Activated CD4-positive, alpha-beta T cell treated with anti-CD3 and anti-CD28 coated beads, Interleukin-2, amount 50 U/mL, for 4 hours (primary cell): Measurements from ENCODE around the gene AHSG.
"Not testable (repeated sequence)": the region's sequence is repeated elsewhere in the genome, so short reads cannot be mapped to it uniquely, and the experiment has no call there.

ENCODE experiments used
- DNase-seq, 2 experiments: peaks; one replicate each; pipeline ENCODE4 v3.0.0-alpha.2; 2020

The AHSG gene

DNA sequence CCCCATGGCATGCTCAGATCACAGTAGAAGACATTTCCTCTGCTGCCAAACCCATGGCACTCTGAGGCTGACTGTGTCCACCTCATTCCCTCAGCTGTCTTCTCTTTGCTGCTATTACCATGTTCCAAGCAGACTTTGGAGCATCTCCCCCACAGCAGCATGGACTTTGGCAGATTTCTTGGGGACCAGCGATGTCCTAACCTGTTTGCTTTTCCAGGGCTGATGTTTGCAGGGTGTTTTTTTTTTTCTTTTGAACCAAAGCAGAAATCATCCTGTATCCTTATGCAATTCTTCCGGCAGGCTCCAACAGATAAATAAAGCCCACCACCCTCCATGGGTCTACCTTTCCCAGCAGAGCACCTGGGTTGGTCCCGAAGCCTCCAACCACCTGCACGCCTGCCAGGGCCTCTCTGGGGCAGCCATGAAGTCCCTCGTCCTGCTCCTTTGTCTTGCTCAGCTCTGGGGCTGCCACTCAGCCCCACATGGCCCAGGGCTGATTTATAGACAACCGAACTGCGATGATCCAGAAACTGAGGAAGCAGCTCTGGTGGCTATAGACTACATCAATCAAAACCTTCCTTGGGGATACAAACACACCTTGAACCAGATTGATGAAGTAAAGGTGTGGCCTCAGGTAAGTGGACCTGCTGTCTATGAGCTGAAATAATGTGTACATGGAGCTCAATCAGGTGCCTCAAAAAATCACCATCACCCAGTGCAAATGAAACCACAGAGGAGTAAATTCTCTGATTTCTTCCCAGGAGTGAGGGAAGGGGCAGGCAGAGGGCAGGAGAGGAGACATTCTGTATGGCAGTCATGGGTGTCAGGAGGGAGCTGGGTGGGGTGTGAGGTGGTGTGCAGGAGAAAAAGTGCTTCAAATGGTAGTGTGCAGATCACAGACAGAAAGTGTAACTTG is at the start of gene AHSG:
AHSG (plus strand) TSS at position 340 of the 916 bp plus-strand sequence; CDS start at position 422, 82 bp downstream.
- DNase-seq: no peak

DNA sequence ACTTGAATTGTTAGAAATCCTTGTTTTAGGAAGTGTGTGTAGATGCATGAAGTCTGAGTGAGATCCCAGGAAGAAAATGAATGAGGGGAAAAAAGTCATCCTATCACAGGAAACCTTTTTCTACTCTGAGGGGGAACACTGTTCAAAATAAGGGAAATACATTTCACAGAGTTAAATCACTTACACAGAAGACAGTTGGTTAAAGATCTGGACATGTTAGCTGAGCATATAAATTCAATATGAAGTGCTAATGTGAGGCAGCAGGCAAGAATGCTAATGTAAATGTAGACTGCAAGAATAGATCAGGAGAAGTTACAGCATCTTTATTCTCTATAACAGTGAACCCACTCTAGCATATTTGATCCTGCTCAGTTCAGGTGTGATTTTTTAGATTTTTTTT is 48.3 kb upstream of the AHSG start:
- DNase-seq: no peak

DNA sequence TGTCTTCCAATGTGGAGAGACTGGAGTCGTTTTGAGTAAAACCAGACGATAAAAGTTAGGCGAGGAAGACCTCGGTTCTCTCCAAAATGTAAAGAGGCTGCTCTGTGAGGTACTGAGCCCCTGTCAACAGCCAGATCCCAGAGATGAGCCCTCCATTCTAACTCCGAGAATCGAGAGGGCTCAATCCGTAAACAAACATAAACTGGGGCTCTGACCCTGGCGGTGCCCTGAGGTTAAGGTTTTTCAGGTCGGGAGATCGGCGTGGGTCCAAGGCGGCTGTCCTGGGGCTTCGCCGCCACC is 46.1 kb upstream of the AHSG start:
- no peak for DNase-seq

GRCh38 chr3:186567072-186567921 is 45.6 kb upstream of the AHSG start, which contains the start of gene TBCCD1:
TBCCD1 (minus strand) TSS chr3:186567339; CDS start chr3:186564329, 3,010 bp downstream.
- peak; percentile 89 to 92 for DNase-seq

GRCh38 chr3:186569361-186569760 is 43.5 kb upstream of the AHSG start:
- not testable (repeated sequence) for DNase-seq

DNA sequence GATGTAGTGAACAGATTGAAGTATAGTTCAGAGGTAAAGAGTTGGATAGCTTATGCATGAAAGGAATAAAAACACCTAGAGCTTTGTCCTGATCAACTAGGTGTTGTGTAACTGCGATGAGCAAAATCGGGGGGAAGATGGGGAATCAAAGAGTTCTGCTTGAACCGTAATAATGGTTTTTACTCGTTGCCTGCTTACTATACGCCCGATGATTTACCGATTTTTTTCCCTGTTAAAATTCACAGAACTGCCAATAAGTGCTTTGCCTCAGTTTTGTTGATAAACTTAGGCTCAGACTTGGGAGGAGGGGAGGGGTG is 43.1 kb upstream of the AHSG start:
- DNase-seq: no peak

DNA sequence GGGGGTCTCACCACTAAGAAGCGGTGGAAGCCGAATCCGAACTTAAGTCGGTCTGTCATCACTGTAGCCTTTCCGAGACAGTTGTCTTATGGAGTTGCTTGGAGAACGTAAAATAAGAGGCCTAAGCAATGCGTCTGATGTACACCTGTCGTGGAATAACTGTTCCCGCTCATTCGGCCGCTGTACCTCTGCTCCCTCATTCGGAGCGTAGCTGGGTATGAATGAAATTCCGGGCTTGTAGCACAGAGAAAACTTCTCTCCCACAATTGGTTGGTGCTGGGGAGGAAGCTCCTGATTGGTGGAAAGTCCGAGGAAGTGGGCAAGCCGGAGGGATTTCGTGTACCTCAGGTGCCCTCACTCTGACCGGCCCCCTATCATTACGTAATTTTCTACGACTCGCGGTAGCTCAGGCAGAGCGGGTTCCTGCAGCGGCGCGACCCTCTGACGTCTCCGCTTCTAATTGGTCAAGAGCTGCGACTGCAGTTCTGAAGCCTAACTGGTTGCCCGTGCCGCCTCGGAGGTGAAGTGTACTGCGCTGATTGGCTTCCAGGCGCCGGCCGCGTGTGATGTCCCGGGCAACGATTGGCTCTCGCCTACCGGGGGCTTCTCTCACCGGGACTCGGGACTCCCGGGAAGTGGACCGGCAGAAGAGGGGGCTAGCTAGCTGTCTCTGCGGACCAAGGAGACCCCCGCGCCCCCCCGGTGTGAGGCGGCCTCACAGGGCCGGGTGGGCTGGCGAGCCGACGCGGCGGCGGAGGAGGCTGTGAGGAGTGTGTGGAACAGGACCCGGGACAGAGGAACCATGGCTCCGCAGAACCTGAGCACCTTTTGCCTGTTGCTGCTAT is 42.5 kb upstream of the AHSG start, which contains the start of gene DNAJB11:
DNAJB11 (plus strand) TSS at position 625 of the 845 bp plus-strand sequence; CDS start at position 803, 178 bp downstream.
- peak; percentile 97 to 98 for DNase-seq

- no peak for DNase-seq
Observed at GRCh38 chr3:186570941-186571643, 41.8 kb upstream of the AHSG start.

GRCh38 chr3:186571644-186572013 is 41.2 kb upstream of the AHSG start:
- no peak for DNase-seq

DNA sequence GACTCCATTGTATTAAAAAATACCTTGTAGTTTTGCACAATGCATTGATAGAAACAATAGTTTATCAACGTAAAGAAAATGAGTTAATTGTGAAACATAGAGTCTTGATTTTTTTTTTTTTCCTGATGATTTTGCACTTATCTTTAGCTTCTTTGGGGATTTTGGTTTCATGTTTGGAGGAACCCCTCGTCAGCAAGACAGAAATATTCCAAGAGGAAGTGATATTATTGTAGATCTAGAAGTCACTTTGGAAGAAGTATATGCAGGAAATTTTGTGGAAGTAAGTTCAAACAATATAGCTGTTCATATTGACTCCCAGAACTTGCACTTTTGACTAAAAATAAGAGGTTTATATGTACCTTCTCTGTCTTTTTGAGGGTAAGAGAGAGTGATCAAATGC is 35.3 kb upstream of the AHSG start:
- DNase-seq: no peak

DNA sequence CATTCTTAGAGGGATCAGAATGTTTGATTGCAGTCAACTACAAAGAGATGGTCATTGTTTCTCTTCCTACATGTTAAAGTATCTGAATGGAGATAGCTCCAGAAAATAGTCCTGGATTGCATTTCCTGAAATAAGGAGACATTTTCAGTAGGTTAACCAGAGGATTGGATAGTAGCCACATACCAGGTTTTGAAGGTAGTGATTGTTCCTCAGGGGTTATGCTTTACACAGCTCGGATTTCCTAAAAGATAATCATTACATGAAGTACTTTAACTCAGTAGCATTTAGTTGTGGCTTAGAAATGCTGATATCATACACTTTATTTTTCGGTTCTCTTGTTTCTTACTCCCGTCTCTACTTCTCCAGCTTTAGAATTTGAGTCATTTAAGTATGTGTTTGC is 32.1 kb upstream of the AHSG start:
- DNase-seq: no peak

DNA sequence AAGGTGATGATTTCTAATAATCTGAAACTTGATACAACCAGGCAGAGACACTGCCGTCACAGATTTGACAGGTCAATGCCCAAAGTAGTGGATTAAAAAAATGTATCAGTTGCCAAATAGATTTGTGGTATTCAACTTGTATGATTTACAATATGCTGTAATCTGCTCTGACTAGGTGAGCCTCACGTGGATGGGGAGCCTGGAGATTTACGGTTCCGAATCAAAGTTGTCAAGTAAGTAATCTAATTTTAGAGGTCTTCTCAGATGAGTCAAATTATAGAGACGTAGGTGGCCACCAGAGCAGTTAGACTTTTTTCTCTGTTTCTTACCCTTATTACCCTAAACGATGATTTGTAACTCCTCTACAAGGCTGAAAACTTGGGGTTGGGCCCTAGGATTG is 30.3 kb upstream of the AHSG start:
- no peak for DNase-seq

DNA sequence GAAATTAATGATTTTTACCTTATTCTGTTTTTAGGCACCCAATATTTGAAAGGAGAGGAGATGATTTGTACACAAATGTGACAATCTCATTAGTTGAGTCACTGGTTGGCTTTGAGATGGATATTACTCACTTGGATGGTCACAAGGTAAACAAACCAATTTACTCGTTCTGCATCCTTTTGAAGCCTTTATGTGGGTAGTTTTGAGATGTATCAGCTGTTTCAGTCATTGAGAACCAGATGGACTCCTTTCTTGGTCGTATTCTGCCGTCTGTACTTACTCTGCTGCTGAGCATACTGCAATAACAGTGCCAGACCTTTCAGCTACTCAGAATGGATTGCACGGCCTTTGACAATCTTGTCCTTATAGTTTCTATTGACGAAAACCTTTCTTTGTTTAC is 29.0 kb upstream of the AHSG start:
- no peak for DNase-seq

- DNase-seq: not testable (repeated sequence)
Observed at GRCh38 chr3:186586245-186586644, 26.6 kb upstream of the AHSG start.

DNA sequence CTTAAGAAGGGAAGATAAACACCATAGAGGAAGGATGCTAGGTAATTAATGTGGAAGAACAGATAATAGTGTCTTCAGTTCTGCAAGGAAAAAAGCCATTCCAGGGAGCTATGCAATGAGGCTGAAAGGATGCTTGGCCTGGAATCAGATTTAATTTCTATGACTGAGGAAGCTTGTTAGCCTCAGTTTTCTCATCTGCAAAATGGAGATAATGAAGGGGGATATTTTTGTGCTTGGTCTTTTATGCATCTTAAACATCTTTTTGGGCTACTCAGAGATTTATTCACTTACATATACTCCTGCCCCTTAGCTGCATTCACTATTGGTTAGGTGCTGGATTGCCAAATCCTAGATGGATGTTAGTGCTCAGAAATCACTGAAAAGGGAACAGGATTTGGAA is 25.7 kb upstream of the AHSG start:
- no peak for DNase-seq

DNA sequence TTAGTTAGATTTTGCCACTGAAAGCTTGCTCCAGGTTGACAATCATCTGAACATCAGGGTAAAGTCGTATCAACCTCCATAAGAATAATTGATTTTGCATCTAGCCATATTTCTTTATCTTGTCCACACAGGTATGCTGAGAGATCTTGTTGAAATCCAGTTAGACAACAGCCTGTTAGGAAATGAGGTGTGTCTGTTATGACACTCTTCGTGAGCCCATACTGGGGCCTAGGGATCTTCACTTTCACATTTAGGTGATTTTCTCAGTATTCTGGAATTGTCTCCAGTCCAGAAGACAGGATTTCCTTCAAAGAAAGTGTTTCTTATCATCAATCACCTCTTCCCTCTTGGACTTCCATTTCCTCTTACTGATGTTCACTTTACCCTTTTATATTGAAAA is 24.2 kb upstream of the AHSG start:
- no peak for DNase-seq

DNA sequence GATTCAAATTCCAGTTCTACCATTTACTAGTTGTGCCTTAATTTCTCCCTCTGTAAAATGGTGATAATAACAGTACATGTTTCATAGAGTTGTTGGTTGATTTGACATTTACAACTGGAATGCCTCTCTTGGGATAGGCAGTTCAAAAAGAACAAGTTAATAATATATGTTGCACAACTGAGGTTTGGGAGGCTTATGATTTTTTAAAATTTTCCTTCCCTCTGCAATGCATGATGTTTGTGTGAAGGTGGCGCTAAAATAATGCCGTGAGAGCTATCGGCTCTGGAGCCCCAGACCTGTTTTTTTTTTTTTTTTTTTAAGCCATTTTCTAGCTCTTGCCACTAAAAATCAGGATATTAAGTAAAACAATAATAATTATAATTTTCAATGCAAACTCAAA is 23.7 kb upstream of the AHSG start:
- DNase-seq: no peak

- DNase-seq: no peak
Observed at GRCh38 chr3:186589856-186590579, 22.8 kb upstream of the AHSG start.

- DNase-seq: no peak
Observed at GRCh38 chr3:186590580-186591295, 22.1 kb upstream of the AHSG start.

GRCh38 chr3:186592682-186593081 is 20.2 kb upstream of the AHSG start:
- DNase-seq: no peak

GRCh38 chr3:186593862-186594261 is 19.0 kb upstream of the AHSG start:
- DNase-seq: no peak
